CD14-positive monocyte (primary cell): ENCODE measurements around the gene SAMD13. TPM values are rescaled to one million over a fixed set of nuclear protein-coding genes. Genes with fewer than 3 reads are reported as not detected.

Source experiments
- DNase-seq, 3 donors: peaks; one replicate each; pipeline ENCODE4 v3.0.0-alpha.2; 2011 to 2022
- H2AFZ ChIP-seq: 2 replicates; pipeline ENCODE4 v1.6.0; 2012; ENCODE audit warnings: mild to moderate bottlenecking, low read depth, low read length, inconsistent platforms; ENCODE audit not compliant: insufficient read depth, poor library complexity, severe bottlenecking
- H3K27ac ChIP-seq, 2 donors: 1 replicate in 1 of 2; 2 replicates in 1 of 2; pipeline ENCODE4 v1.5.1; 2012 to 2013; ENCODE audit warnings: low read length in 2 of 2, control low read depth in 1 of 2, inconsistent platforms in 1 of 2, low read depth in 1 of 2, mild to moderate bottlenecking in 1 of 2
- H3K27me3 ChIP-seq, 2 donors: one replicate each; pipeline versions ENCODE4 v1.6.0 to v1.6.1; 2011 to 2013; ENCODE audit warnings: low read length in 2 of 2; ENCODE audit not compliant: control insufficient read depth in 2 of 2, insufficient read depth in 2 of 2
- H3K36me3 ChIP-seq, 2 donors: replicated peaks in 1 of 2; 1 replicate in 1 of 2; 2 replicates in 1 of 2; pipeline versions ENCODE4 v1.5.1 to v1.6.1; 2012 to 2013; ENCODE audit warnings: low read length in 2 of 2, control low read depth in 1 of 2, inconsistent platforms in 1 of 2, mild to moderate bottlenecking in 1 of 2; ENCODE audit not compliant: insufficient read depth in 2 of 2, control insufficient read depth in 1 of 2
- H3K4me1 ChIP-seq, 2 donors: 1 replicate in 1 of 2; 2 replicates in 1 of 2; pipeline versions ENCODE4 v1.5.1 to v1.6.1; 2012 to 2013; ENCODE audit warnings: low read length in 2 of 2, control low read depth in 1 of 2, inconsistent platforms in 1 of 2, mild to moderate bottlenecking in 1 of 2, moderate library complexity in 1 of 2; ENCODE audit not compliant: insufficient read depth in 2 of 2, control insufficient read depth in 1 of 2
- H3K4me2 ChIP-seq: replicated peaks from 2 replicates; pipeline ENCODE3; 2012; ENCODE audit warnings: low read length, moderate library complexity, mild to moderate bottlenecking; ENCODE audit not compliant: poor library complexity, severe bottlenecking; ENCODE audit errors: extremely low read depth
- H3K4me3 ChIP-seq, 3 experiments: fragments of 200-600 bp in 1 of 3; sonication (generic) in 1 of 3; replicated peaks in 1 of 3; 1 replicate in 2 of 3; 2 replicates in 1 of 3; pipeline ENCODE4 v1.5.1; 2011 to 2013; ENCODE audit warnings: low read length in 3 of 3, mild to moderate bottlenecking in 3 of 3, control low read depth in 2 of 3, low read depth in 2 of 3, inconsistent platforms in 1 of 3, moderate library complexity in 1 of 3
- H3K79me2 ChIP-seq: 2 replicates; pipeline ENCODE4 v1.6.0; 2012; ENCODE audit warnings: mild to moderate bottlenecking, control low read depth, inconsistent platforms, low read length, moderate library complexity; ENCODE audit not compliant: insufficient read depth
- H3K9ac ChIP-seq: 2 replicates; pipeline ENCODE4 v1.6.0; 2017; ENCODE audit warnings: low read length, mild to moderate bottlenecking; ENCODE audit not compliant: insufficient read depth, poor library complexity, severe bottlenecking
- H3K9me3 ChIP-seq, 2 donors: replicated peaks in 1 of 2; 1 replicate in 1 of 2; 2 replicates in 1 of 2; pipeline versions ENCODE4 v1.5.1 to v1.6.1; 2012 to 2013; ENCODE audit warnings: low read length in 2 of 2, control low read depth in 1 of 2; ENCODE audit not compliant: control insufficient read depth in 1 of 2, insufficient read depth in 1 of 2
- H4K20me1 ChIP-seq: 2 replicates; pipeline ENCODE4 v1.6.0; 2012; ENCODE audit warnings: mild to moderate bottlenecking, low read length, control low read depth, moderate library complexity; ENCODE audit not compliant: insufficient read depth
- H3K27ac Mint-ChIP-seq, 7 donors: one replicate each; pipeline ENCODE4 v1.8.0; 2020; ENCODE audit warnings: mild to moderate bottlenecking in 7 of 7, mixed read lengths in 7 of 7, moderate library complexity in 6 of 7, inconsistent platforms in 2 of 7
- H3K27me3 Mint-ChIP-seq, 3 donors: one replicate each; pipeline ENCODE4 v1.8.0; 2021 to 2022; ENCODE audit warnings: low read depth in 3 of 3, mild to moderate bottlenecking in 3 of 3, mixed read lengths in 3 of 3, moderate library complexity in 3 of 3, inconsistent platforms in 1 of 3
- H3K36me3 Mint-ChIP-seq, 2 donors: one replicate each; pipeline ENCODE4 v1.8.0; 2020; ENCODE audit warnings: mixed read lengths in 2 of 2, inconsistent platforms in 1 of 2, mild to moderate bottlenecking in 1 of 2
- H3K4me1 Mint-ChIP-seq: one replicate; pipeline ENCODE4 v1.8.0; 2020; ENCODE audit warnings: mild to moderate bottlenecking, mixed read lengths
- H3K4me3 Mint-ChIP-seq, 2 donors: one replicate each; pipeline ENCODE4 v1.8.0; 2020; ENCODE audit warnings: mild to moderate bottlenecking in 2 of 2, mixed read lengths in 2 of 2, moderate library complexity in 1 of 2
- H3K9me3 Mint-ChIP-seq, 7 donors: one replicate each; pipeline ENCODE4 v1.8.0; 2020 to 2022; ENCODE audit warnings: mixed read lengths in 7 of 7, mild to moderate bottlenecking in 6 of 7, moderate library complexity in 6 of 7, inconsistent platforms in 2 of 7
- CTCF ChIP-seq: fragments of 200-600 bp; IDR thresholded peaks from one replicate; pipeline ENCODE4 v1.8.0; 2022; ENCODE audit warnings: antibody characterized with exemption, mild to moderate bottlenecking
- WGBS: methylation state at CpG from one replicate; pipeline ENCODE4 v1.1.5; 2013; ENCODE audit warnings: missing lambda C conversion rate; ENCODE audit not compliant: insufficient coverage; 5-methylcytosine and 5-hydroxymethylcytosine counted together
- intact Hi-C, 2 donors: fragments of 100-400 bp; cut with micrococcal nuclease; formaldehyde crosslinking; loops; one replicate each; pipeline versions ENCODE4 v1.15.0 to v1.15.1; 2023
- polyA plus RNA-seq, 3 donors: library from polyadenylated mRNA; depleted of rRNA in 1 of 3; unstranded in 2 of 3; stranded (reverse) in 1 of 3; fragments of 300-500 nt in 2 of 3; fragments of >200 nt in 1 of 3; fragmentation: Illumina TruSeq in 2 of 3; gene quantifications; 1 replicate in 2 of 3; 2 replicates in 1 of 3; pipeline ENCODE4 v1.2.3, GENCODE V29; 2012 to 2021

The SAMD13 gene
- polyA plus RNA-seq, 3 donors: 0.33 to 0.56 (median 0.39) TPM

- H3K36me3 Mint-ChIP-seq: no peaks in the 10 kb centered on the region
- no peaks in the 10 kb centered on the region for H4K20me1 ChIP-seq
- peaks cover 0 to 4% (median 0%) of the 10 kb centered on the region in 7 donors for H3K9me3 Mint-ChIP-seq
- intact Hi-C loops: loop anchor here in 1 of 2 donors (5.0 kb wide), 1 partner anchor 47 kb away; no protein-coding TSS in a partner anchor
- H3K9ac ChIP-seq: no peak overlapping the region
- no peak for DNase-seq
- no peaks in the 10 kb centered on the region for H3K36me3 ChIP-seq
- no peak overlapping the region for H3K4me3 Mint-ChIP-seq
- no peaks in the 10 kb centered on the region for H3K27me3 ChIP-seq
- H3K4me1 ChIP-seq: peaks cover 7 to 12% of the 10 kb centered on the region in 2 donors
- H3K9me3 ChIP-seq: no peaks in the 10 kb centered on the region
- no peak overlapping the region for H3K4me2 ChIP-seq
- H3K79me2 ChIP-seq: no peaks in the 10 kb centered on the region
- H2AFZ ChIP-seq: no peak overlapping the region
- H3K4me3 ChIP-seq: no peak overlapping the region
- no peak overlapping the region for H3K27ac ChIP-seq
- no peak for TF ChIP-seq CTCF
- no peak overlapping the region for H3K27ac Mint-ChIP-seq
- peaks cover 0 to 2% (median 0%) of the 10 kb centered on the region in 3 donors for H3K27me3 Mint-ChIP-seq
- no peaks in the 10 kb centered on the region for H3K4me1 Mint-ChIP-seq
- 88% methylated on average over 1 of the region's 5 CpGs for WGBS
Measured at GRCh38 chr1:84374991-84375696, 73.6 kb downstream of the SAMD13 start.

DNA sequence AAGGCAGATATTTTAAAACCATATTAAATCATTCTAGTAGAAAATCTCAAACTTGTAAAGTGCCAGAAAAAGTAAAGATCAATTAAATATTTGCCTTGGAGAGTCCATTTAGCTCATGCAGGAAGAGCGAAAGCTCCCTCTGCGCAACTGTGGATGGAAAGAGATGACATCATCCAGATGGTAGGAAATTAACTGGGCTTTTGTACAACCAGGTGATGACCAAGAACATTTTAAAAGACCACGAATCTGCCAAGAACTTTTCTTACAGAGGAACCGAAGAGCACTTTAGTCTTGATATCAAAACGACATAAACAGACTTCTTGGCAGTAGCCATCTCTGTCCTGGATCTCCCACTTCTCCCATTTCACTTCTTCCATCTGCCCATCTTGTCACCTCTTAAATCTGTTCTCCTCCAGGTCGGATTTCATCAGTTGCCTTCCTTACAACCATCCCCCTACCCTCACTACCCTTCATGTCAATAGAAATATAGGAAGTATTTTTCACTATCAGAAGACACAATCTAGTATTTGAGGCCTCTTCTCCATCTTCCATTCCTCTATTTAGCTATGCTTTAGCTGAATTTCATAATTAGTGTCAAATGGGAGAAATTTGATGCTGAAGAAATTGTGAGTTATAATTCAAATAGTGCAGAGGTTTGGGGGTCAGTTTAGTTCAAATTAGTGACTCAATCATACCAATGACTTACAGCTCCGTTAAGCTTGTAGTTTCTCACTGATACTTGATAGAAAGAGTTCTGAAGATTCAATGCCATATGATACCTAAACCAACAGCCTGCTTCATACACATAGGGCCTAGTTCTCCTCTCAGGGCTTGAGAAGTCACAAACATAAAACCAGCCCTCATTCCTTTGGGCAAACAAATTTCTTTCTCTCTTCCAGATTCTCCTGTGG lies 74.7 kb downstream of the SAMD13 start:
- H3K9me3 ChIP-seq: no peaks in the 10 kb centered on the region
- H3K27ac ChIP-seq: no peak overlapping the region
- H3K36me3 ChIP-seq: no peaks in the 10 kb centered on the region
- peaks cover 0 to 2% (median 0%) of the 10 kb centered on the region in 3 donors for H3K27me3 Mint-ChIP-seq
- peaks cover 7 to 12% of the 10 kb centered on the region in 2 donors for H3K4me1 ChIP-seq
- DNase-seq: no peak
- H3K4me2 ChIP-seq: no peak overlapping the region
- H3K9ac ChIP-seq: no peak overlapping the region
- H3K9me3 Mint-ChIP-seq: peaks cover 0 to 4% (median 0%) of the 10 kb centered on the region in 7 donors
- no peaks in the 10 kb centered on the region for H3K27me3 ChIP-seq
- no peaks in the 10 kb centered on the region for H3K79me2 ChIP-seq
- intact Hi-C loops: loop anchor here in 1 of 2 donors (5.0 kb wide), 1 partner anchor 46 kb away; no protein-coding TSS in a partner anchor
- 97% methylated on average over 5 of the region's 7 CpGs for WGBS
- H2AFZ ChIP-seq: no peak overlapping the region
- no peak overlapping the region for H3K4me3 Mint-ChIP-seq
- H3K4me1 Mint-ChIP-seq: peaks cover 3% of the 10 kb centered on the region
- H3K27ac Mint-ChIP-seq: no peak overlapping the region
- no peaks in the 10 kb centered on the region for H4K20me1 ChIP-seq
- TF ChIP-seq CTCF: no peak
- no peaks in the 10 kb centered on the region for H3K36me3 Mint-ChIP-seq
- H3K4me3 ChIP-seq: no peak overlapping the region
